ENCODE data around the gene ZBTB48.
"Not testable (repeated sequence)": the region's sequence is repeated elsewhere in the genome, so short reads cannot be mapped to it uniquely, and the experiment has no call there.

ZBTB48 gene

DNA sequence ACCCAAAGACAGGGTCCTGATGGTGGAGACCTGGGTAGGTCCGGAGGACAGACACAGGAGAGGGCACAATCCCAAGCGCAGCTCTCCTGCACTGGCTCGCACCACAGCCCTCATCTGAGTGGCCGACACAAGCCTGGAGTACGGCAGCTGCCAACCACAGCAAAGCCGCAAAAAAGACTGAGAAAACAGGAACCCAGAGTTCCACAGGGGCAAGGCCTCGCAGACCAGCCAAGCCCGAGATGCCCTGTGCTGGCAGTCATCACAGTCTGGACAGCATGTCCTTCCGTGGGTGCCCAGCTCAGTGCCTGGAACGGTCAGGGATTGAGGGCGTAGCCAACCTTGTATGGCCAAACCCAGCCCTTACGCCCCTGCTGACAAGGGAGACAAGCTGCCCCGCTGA, 11.4 kb downstream of the ZBTB48 start:
- DNase-seq (ENCODE audit: low spot score): no peak
- no peak for FAIRE-seq

- FAIRE-seq (no peak), DNase-seq (ENCODE audit: low spot score) (no peak)
Observed at GRCh38 chr1:6591644-6592043, 11.8 kb downstream of the ZBTB48 start.

DNA sequence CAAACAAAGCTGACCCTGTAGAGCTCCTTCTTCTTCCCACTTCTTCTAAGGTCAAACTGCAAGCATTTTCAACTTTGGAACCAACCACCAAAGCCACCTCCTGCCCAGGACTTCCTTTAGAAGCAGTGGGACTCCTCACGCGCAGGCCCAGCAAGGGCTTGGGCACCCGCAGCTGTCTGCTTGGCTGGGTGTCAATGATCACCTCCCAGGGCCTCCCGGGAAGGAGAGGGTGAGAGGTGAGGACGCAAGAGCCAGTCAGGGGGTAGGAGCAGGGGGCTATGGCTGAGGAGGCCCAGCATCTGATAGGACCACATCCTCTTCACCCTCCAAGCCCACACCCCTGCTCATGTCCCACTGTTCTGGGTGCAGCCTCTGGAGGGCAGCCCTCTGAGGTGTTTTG, 12.6 kb downstream of the ZBTB48 start:
- no peak for FAIRE-seq
- no peak for DNase-seq (ENCODE audit: low spot score)

- FAIRE-seq (no peak), DNase-seq (ENCODE audit: low spot score) (no peak)
Observed at GRCh38 chr1:6592865-6593593, 13.2 kb downstream of the ZBTB48 start.

- FAIRE-seq: no peak
- no peak for DNase-seq (ENCODE audit: low spot score)
Observed at GRCh38 chr1:6593810-6594209, 14.0 kb downstream of the ZBTB48 start.

GRCh38 chr1:6594977-6595740, 15.4 kb downstream of the ZBTB48 start:
- no peak for FAIRE-seq
- DNase-seq (ENCODE audit: low spot score): no peak

DNA sequence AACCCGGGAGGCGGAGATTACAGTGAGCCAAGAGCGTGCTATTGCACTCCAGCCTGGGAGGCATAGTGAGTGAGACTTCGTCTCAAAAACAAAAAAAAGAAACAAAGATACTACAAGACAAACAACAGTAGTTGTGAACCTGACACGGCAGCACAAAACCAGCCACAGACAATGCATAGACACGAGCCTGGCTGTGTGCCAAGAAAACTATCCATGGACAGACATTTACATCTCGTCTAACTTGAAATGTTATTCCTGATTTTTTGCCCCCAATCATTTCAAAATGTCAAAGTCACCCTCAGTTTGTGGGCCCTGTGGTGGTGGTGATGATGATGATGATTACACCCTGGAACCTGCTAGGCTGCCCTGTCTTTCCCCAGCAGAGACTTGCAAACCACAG, 16.6 kb downstream of the ZBTB48 start:
- FAIRE-seq (no peak), DNase-seq (ENCODE audit: low spot score) (no peak)

- FAIRE-seq: no peak
- no peak for DNase-seq (ENCODE audit: low spot score)
Observed at GRCh38 chr1:6596886-6597776, 17.3 kb downstream of the ZBTB48 start.

- FAIRE-seq (no peak), DNase-seq (ENCODE audit: low spot score) (no peak)
Observed at GRCh38 chr1:6597777-6598131, 18.0 kb downstream of the ZBTB48 start.

DNA sequence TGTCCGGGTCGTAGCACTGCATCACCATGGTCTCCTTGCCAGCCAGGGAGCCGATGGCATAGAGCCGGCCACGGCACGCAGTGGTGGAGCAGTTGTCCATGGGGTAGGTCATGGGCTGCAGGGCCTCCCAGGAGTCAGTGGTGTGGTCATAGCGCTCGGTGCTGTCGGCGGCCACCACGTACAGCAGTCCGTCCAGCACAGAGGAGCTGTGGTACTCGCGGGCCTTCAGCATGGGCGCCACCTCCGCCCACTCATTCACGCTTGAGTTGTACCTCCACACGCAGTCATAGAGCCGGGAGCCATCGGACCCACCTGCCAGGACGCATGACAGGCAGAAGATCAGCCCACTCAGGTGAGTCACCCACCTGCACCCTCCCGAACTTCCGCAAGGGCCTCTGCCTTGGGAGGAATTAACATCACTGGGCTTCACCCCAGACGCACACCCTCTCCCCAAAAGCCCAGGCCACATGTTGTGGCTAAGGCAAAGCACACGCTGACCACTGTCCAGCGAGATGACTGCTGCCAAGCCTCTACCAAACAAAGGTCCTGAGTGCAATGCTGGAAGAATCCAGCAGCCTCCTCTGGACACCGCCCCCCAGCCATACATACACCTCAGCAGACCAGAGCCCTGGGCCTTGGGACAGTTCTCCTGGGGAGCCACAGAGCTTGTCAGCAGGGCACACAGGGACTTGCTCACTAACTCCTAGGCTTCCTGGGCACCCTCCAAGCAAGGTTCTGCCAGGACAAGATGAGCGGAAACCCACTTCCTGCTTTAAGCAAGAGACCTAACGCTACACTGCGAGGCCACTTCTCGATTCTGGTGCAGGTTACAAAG, 19.6 kb downstream of the ZBTB48 start:
- FAIRE-seq (no peak), DNase-seq (ENCODE audit: low spot score) (peak; percentile 28)

GRCh38 chr1:6599991-6600390, 20.2 kb downstream of the ZBTB48 start:
- not testable (repeated sequence) for DNase-seq (ENCODE audit: low spot score); FAIRE-seq

GRCh38 chr1:6600410-6601048, 20.7 kb downstream of the ZBTB48 start:
- DNase-seq (ENCODE audit: low spot score) (no peak), FAIRE-seq (no peak)

DNA sequence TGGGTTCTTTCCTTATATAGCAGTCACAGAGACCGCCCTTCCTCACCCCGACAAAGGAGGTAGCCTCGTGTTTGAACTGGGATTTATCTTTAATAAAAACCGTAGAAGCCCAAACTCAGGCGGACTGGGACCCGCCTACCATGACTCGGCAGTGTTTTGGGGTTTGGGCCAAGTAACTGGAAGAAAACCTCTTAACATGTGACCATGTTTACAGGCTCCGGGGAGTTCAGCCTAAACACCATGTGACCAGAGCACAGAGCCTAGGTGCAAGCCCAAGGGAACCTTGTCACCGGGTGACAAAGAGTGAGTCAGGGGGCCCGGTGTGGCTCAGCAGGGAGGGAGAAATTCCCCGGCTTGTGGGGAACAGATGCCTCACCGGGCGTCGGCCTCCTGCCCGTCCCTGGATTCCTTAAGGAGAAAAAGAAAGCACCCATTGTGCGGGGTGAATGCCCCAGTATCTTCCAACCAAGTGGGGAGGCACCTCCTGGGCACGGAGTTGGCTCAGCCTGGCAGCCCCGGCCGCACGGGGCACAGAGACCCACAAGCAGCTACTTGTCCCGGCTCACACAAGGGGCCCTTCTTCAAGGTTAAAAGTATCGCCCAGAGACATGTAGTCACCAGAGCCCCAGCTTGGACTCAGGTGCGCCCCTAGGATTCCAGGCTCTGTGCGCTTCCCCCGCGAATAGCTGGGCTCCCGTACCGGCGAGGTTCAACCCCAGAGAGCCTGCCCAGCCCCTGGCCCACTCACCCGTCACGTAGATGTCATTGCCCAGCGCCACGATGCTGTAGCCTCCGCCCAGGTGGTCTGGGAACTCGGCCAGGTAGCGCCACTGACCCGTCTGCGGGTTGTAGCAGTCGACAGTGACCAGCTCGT, 21.5 kb downstream of the ZBTB48 start:
- FAIRE-seq (peak; percentile 90), DNase-seq (ENCODE audit: low spot score) (peak; percentile 96)

DNA sequence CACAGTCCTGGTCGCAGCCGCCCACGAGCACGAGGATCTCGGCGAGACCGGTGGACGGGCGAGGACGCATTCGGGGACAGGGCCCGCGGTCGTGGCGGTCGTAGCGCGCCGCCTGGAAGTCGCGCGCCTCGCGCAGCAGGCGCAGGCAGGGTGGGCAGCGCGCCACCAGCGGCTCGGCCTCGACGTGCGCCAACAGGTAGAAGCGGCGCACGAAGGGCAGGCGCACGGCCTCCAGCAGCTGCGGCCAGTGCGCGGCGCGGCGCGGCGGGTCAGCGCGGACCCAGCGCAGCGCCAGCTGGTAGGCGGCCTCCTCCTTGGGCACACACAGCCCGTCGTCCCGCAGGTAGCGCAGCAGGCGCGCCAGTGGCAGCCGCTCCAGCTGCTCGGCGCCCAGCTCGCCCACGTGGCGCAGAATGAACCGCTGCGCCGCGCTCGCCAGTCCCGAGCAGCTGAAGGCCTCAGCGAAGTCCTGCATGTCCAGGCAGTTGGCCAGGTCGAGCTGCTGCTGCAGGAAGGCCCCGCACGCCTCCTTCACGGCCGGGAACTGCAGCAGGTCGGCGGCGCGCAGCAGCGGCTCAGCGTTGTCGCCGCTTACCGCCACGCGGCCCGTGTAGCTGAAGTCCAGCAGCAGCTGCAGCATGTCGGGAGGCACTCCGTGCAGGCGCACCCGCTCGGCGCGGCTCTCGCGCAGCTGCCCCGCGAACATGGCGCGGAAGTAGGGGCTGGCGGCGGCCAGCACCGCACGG, 22.3 kb downstream of the ZBTB48 start:
- FAIRE-seq: no peak
- DNase-seq (ENCODE audit: low spot score): no peak

DNA sequence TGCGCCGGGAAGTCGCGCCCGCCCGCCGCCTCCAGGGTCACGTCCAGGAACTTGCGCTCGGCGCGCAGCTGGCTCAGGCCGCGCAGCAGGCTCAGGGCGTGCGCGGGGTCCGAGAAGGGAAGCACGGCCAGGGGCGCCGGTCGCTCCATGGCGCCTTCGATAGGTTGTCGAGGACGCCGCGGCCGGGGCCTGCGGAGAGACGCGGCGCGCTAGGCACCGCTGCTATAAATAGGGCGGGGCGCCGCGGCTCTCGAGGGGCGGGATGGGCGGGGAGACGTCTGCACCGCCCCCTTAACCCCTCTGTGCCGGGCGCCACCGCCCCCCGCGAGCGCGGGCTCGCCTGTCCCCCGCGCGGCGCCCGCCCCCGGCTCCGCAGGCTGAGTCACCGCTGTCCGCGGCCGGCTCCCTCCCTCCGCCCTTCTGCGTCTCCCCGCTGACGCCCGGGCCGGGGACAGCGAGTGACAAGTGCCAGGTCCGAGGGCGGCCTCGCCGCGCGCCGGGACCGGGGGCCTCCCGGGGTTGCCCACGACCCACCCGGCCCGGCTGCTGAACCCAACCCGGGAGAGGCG, 23.0 kb downstream of the ZBTB48 start, which contains the start of gene KLHL21:
KLHL21 (minus strand) TSS at position 201 of the 569 bp plus-strand sequence; CDS start at position 149, 52 bp downstream.
- FAIRE-seq (no peak), DNase-seq (ENCODE audit: low spot score) (peak; percentile 85)

DNA sequence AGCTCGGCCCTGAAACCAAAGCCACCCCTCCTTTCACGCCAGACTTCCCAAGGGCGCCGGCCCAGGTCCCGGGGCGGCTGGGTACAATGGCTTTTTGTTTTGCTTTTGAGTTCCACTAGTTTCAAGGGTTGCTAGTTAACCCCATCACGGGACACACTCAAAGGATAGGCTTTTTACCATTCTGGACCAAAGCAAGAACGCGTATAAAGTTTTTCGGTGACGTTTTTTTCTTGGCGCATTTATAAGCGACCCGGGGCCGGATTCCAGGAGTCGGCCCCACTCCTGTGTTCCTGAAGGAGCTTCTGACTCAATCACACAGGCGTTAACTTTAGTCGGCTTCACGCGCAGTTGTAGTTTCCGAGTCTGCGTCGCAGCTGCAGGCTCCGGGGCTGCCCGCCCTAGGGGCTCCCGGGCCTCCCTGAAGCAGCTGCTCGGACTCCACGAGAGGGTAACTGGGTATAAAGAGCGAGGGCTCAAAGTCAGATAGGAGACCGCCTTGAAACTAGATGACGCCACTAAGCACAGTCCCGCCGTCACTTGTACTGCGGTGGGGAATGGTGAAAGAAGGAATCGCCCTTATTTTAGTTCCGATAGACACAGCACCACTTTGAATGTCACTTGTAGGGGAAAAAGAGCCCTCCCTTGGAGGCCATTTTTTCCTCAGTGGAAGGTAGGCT, 23.6 kb downstream of the ZBTB48 start:
- DNase-seq (ENCODE audit: low spot score): no peak
- no peak for FAIRE-seq

- no peak for FAIRE-seq
- DNase-seq (ENCODE audit: low spot score): no peak
Observed at GRCh38 chr1:6603915-6604558, 24.2 kb downstream of the ZBTB48 start.
